ELR (cell line): Measurements from ENCODE around the gene UBE2B.
"Not testable (repeated sequence)": the region's sequence is repeated elsewhere in the genome, so short reads cannot be mapped to it uniquely, and the experiment has no call there.

ENCODE experiments used
- DNase-seq: peaks from one replicate; pipeline ENCODE4 v3.0.0-alpha.2; 2015; ENCODE audit warnings: low read depth

UBE2B gene

GRCh38 chr5:134370871-134371833, at the start of gene UBE2B:
Gene UBE2B (plus strand): TSS chr5:134371569. CDS start chr5:134371596, 27 bp downstream.
- peak; percentile 100 for DNase-seq

GRCh38 chr5:134327327-134327726, 44.0 kb upstream of the UBE2B start:
- DNase-seq, result no peak

GRCh38 chr5:134328619-134329018, 42.8 kb upstream of the UBE2B start:
- DNase-seq, result peak; percentile 12

- DNase-seq, result not testable (repeated sequence)
Observed at GRCh38 chr5:134336833-134337232, 34.5 kb upstream of the UBE2B start.

GRCh38 chr5:134343500-134343899, 27.9 kb upstream of the UBE2B start:
- peak; percentile 15 for DNase-seq

GRCh38 chr5:134345476-134345875, 25.9 kb upstream of the UBE2B start:
- not testable (repeated sequence) for DNase-seq

- no peak for DNase-seq
Observed at GRCh38 chr5:134345996-134346395, 25.4 kb upstream of the UBE2B start.

GRCh38 chr5:134349463-134349862, 21.9 kb upstream of the UBE2B start:
- no peak for DNase-seq

- DNase-seq, result no peak
Observed at GRCh38 chr5:134355681-134356080, 15.7 kb upstream of the UBE2B start.

GRCh38 chr5:134365604-134366003, 5.8 kb upstream of the UBE2B start:
- DNase-seq, result no peak

- DNase-seq, result peak; percentile 40
Observed at GRCh38 chr5:134370311-134370870, 978 bp upstream of the UBE2B start.

GRCh38 chr5:134371834-134372340, 518 bp downstream of the UBE2B start:
- peak; percentile 72 for DNase-seq

GRCh38 chr5:134373633-134374032, 2.3 kb downstream of the UBE2B start:
- not testable (repeated sequence) for DNase-seq

- DNase-seq, result peak; percentile 15
Observed at GRCh38 chr5:134374232-134374631, 2.9 kb downstream of the UBE2B start.

- no peak for DNase-seq
Observed at GRCh38 chr5:134380346-134380745, 9.0 kb downstream of the UBE2B start.

- DNase-seq, result not testable (repeated sequence)
Observed at GRCh38 chr5:134382204-134382603, 10.8 kb downstream of the UBE2B start.

- no peak for DNase-seq
Observed at GRCh38 chr5:134383980-134384697, 12.8 kb downstream of the UBE2B start.

- DNase-seq, result no peak
Observed at GRCh38 chr5:134387443-134387842, 16.1 kb downstream of the UBE2B start.

GRCh38 chr5:134392301-134392700, 20.9 kb downstream of the UBE2B start:
- peak; percentile 55 for DNase-seq

GRCh38 chr5:134394932-134395331, 23.6 kb downstream of the UBE2B start:
- peak; percentile 19 for DNase-seq

GRCh38 chr5:134396274-134396673, 24.9 kb downstream of the UBE2B start:
- DNase-seq, result no peak

- DNase-seq, result no peak
Observed at GRCh38 chr5:134397196-134397595, 25.8 kb downstream of the UBE2B start.
